Hepatocyte (in vitro differentiated cells): ENCODE results near the gene NPC1. TPM values are rescaled to one million over a fixed set of nuclear protein-coding genes. Genes with fewer than 3 reads are reported as not detected.

ENCODE experiments used
- DNase-seq: peaks from one replicate; pipeline ENCODE4 v3.0.0-alpha.2; 2016; ENCODE audit warnings: low spot score
- H2AFZ ChIP-seq: fragments of 200-600 bp; sonication (generic); 2 replicates; pipeline ENCODE4 v1.6.0; 2016; ENCODE audit warnings: antibody characterized with exemption, mild to moderate bottlenecking
- H3K27ac ChIP-seq: fragments of 200-600 bp; sonication (generic); 2 replicates; pipeline ENCODE4 v1.5.1; 2016; ENCODE audit warnings: mild to moderate bottlenecking
- H3K27me3 ChIP-seq: fragments of 200-600 bp; sonication (generic); 2 replicates; pipeline ENCODE4 v1.6.1; 2016
- H3K36me3 ChIP-seq: fragments of 200-600 bp; sonication (generic); replicated peaks from 2 replicates; pipeline ENCODE4 v1.5.1; 2016; ENCODE audit warnings: low read depth; ENCODE audit not compliant: insufficient read depth
- H3K4me1 ChIP-seq: fragments of 200-600 bp; sonication (generic); 2 replicates; pipeline ENCODE4 v1.5.1; 2016; ENCODE audit warnings: mild to moderate bottlenecking, moderate library complexity; ENCODE audit not compliant: insufficient read depth
- H3K4me2 ChIP-seq: fragments of 200-600 bp; sonication (generic); 2 replicates; pipeline ENCODE4 v1.6.0; 2016
- H3K4me3 ChIP-seq: fragments of 200-600 bp; sonication (generic); 2 replicates; pipeline ENCODE4 v1.5.1; 2016; ENCODE audit warnings: mild to moderate bottlenecking
- H3K79me2 ChIP-seq: fragments of 200-600 bp; sonication (generic); 2 replicates; pipeline ENCODE4 v1.6.0; 2017; ENCODE audit warnings: mild to moderate bottlenecking
- H3K9me2 ChIP-seq: fragments of 200-600 bp; sonication (generic); replicated peaks from 2 replicates; pipeline ENCODE4 v1.6.0; 2017; ENCODE audit warnings: mild to moderate bottlenecking; ENCODE audit not compliant: insufficient read depth
- H3K9me3 ChIP-seq: fragments of 200-600 bp; sonication (generic); 2 replicates; pipeline ENCODE4 v1.5.1; 2016; ENCODE audit warnings: low read depth, mild to moderate bottlenecking
- H4K20me1 ChIP-seq: fragments of 200-600 bp; sonication (generic); 2 replicates; pipeline ENCODE4 v1.6.0; 2016; ENCODE audit warnings: mild to moderate bottlenecking; ENCODE audit not compliant: insufficient read depth, poor library complexity, severe bottlenecking
- EZH2 ChIP-seq: fragments of 200-600 bp; sonication (generic); IDR thresholded peaks from 2 replicates; pipeline ENCODE4 v1.6.1; 2016; ENCODE audit warnings: antibody characterized with exemption, mild to moderate bottlenecking, borderline replicate concordance
- EZH2phosphoT487 ChIP-seq: fragments of 200-600 bp; sonication (generic); IDR thresholded peaks from one replicate; pipeline ENCODE4 v1.6.1; 2018; ENCODE audit warnings: antibody characterized with exemption, mild to moderate bottlenecking, low read depth, moderate library complexity; ENCODE audit not compliant: unreplicated experiment, severe bottlenecking
- WGBS: methylation state at CpG from one replicate; pipeline ENCODE4 v1.1.6; 2016; ENCODE audit warnings: low lambda C conversion rate; ENCODE audit errors: missing lambda C conversion rate; 5-methylcytosine and 5-hydroxymethylcytosine counted together
- polyA plus RNA-seq: library from polyadenylated mRNA; unstranded; fragments of >200 nt; fragmentation: Nextera tagmentation; extraction: Ambion mirVana; gene quantifications from 2 replicates; pipeline ENCODE4 v1.2.1, GENCODE V29; 2016
- total RNA-seq: library from RNA; depleted of rRNA; stranded (reverse); fragments of >200 nt; gene quantifications from 2 replicates; pipeline ENCODE4 v1.2.3, GENCODE V29; 2014
- TF ChIP-seq, protein P1 (sequence below): fragments of 200-600 bp; sonication (generic); IDR thresholded peaks from 2 replicates; pipeline ENCODE4 v1.5.1; 2016; ENCODE audit warnings: antibody characterized with exemption, mild to moderate bottlenecking; ENCODE audit not compliant: poor library complexity

NPC1 gene
- total and polyA plus RNA-seq, 2 experiments from 2014 or later, result 54.0 to 77.2 TPM

- TF ChIP-seq, protein P1, sequence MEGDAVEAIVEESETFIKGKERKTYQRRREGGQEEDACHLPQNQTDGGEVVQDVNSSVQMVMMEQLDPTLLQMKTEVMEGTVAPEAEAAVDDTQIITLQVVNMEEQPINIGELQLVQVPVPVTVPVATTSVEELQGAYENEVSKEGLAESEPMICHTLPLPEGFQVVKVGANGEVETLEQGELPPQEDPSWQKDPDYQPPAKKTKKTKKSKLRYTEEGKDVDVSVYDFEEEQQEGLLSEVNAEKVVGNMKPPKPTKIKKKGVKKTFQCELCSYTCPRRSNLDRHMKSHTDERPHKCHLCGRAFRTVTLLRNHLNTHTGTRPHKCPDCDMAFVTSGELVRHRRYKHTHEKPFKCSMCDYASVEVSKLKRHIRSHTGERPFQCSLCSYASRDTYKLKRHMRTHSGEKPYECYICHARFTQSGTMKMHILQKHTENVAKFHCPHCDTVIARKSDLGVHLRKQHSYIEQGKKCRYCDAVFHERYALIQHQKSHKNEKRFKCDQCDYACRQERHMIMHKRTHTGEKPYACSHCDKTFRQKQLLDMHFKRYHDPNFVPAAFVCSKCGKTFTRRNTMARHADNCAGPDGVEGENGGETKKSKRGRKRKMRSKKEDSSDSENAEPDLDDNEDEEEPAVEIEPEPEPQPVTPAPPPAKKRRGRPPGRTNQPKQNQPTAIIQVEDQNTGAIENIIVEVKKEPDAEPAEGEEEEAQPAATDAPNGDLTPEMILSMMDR, result no peak
- TF ChIP-seq EZH2 (no peak), EZH2phosphoT487 (no peak)
- no peak overlapping the region for H3K4me2 ChIP-seq
- H3K4me1 ChIP-seq, result no peaks in the 10 kb centered on the region
- no peak overlapping the region for H3K4me3 ChIP-seq
- H4K20me1 ChIP-seq, result no peaks in the 10 kb centered on the region
- no peak overlapping the region for H2AFZ ChIP-seq
- 62% methylated on average over 4 of the region's 4 CpGs for whole genome bisulfite sequencing
- no peaks in the 10 kb centered on the region for H3K9me3 ChIP-seq
- no peaks in the 10 kb centered on the region for H3K36me3 ChIP-seq
- H3K9me2 ChIP-seq, result no peaks in the 10 kb centered on the region
- DNase-seq, result no peak
- no peaks in the 10 kb centered on the region for H3K27me3 ChIP-seq
- no peak overlapping the region for H3K27ac ChIP-seq
- no peaks in the 10 kb centered on the region for H3K79me2 ChIP-seq
Measured at GRCh38 chr18:23532848-23533247, 53.5 kb downstream of the NPC1 start.

DNA sequence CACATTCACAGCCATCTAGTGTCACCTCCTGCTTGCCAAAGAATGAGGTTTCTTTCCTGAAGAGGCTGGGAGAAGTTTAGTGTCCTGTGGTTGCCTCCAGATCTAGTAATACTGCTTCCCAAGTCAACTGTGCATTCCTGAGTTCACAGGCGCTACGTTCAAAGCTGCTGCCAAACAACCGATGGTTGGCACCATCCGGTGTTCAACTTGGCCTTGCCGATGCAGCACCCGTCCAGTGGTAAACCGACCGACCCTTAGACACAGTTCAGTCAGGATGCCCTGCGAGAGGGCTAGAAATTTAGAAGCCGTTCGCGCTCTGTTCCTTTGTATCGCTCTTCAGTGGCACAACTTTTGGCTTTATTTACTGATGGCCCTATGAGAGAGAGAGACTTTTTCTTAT lies 54.4 kb downstream of the NPC1 start:
- Histone ChIP-seq H3K4me1 (no peaks in the 10 kb centered on the region), H3K27ac (no peak overlapping the region), H3K9me3 (no peaks in the 10 kb centered on the region), H3K4me3 (no peak overlapping the region), H2AFZ (no peak overlapping the region), H3K27me3 (no peaks in the 10 kb centered on the region), H4K20me1 (no peaks in the 10 kb centered on the region), H3K4me2 (no peak overlapping the region), H3K79me2 (no peaks in the 10 kb centered on the region), H3K9me2 (no peaks in the 10 kb centered on the region), H3K36me3 (no peaks in the 10 kb centered on the region)
- no peak for DNase-seq
- TF ChIP-seq EZH2 (no peak), EZH2phosphoT487 (no peak)
- TF ChIP-seq, protein P1, result no peak
- WGBS, result 98% methylated on average over 13 of the region's 13 CpGs

GRCh38 chr18:23530195-23530594 lies 56.1 kb downstream of the NPC1 start:
- Histone ChIP-seq H3K36me3 (no peaks in the 10 kb centered on the region), H3K4me3 (no peak overlapping the region), H3K4me1 (no peaks in the 10 kb centered on the region), H3K27ac (peak overlapping the region; percentile 40), H3K9me3 (no peaks in the 10 kb centered on the region), H3K9me2 (no peaks in the 10 kb centered on the region), H2AFZ (no peak overlapping the region), H3K79me2 (no peaks in the 10 kb centered on the region), H3K27me3 (no peaks in the 10 kb centered on the region), H4K20me1 (no peaks in the 10 kb centered on the region), H3K4me2 (no peak overlapping the region)
- no peak for DNase-seq
- TF ChIP-seq EZH2phosphoT487, result no peak
- TF ChIP-seq EZH2, result no peak
- TF ChIP-seq, protein P1, result no peak
- 91% methylated on average over 7 of the region's 7 CpGs for WGBS

DNA sequence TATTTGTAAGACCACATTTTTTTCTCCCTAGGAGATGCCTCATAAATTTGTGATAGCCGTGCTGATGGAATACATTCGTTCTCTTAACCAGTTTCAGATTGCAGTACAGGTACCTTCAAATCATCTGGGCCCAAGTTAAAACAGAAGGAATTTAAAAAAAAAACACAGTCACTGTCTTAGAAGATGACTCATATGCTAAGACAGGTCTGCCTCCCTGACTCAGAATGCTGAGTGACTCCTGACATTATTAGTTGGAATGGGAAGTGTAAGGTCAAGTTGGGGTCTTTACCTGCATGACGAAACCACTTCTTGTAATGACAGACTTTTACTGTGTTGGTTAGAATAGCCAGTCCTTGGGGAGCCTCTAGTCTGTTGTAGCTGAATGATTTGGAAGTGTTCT lies 56.7 kb downstream of the NPC1 start:
- Histone ChIP-seq H3K27ac (peak overlapping the region; percentile 73), H2AFZ (no peak overlapping the region), H3K36me3 (no peaks in the 10 kb centered on the region), H4K20me1 (no peaks in the 10 kb centered on the region), H3K9me2 (no peaks in the 10 kb centered on the region), H3K9me3 (no peaks in the 10 kb centered on the region), H3K4me3 (no peak overlapping the region), H3K4me2 (no peak overlapping the region), H3K79me2 (no peaks in the 10 kb centered on the region), H3K27me3 (no peaks in the 10 kb centered on the region), H3K4me1 (no peaks in the 10 kb centered on the region)
- 84% methylated on average over 3 of the region's 3 CpGs for WGBS
- TF ChIP-seq, protein P1, result no peak
- TF ChIP-seq EZH2phosphoT487, result no peak
- TF ChIP-seq EZH2, result no peak
- peak; percentile 40 for DNase-seq
